K562 (cell line): ENCODE results near the gene IRAK2. TPM values are rescaled to one million over a fixed set of nuclear protein-coding genes. Genes with fewer than 3 reads are reported as not detected.
A peak's percentile ranks its signal among the peaks of the same experiment; 100 is the strongest.

ENCODE experiments used
- CAMTA2 ChIP-seq: fragments of 250-450 bp; sonication (Bioruptor Pico); conservative IDR thresholded peaks from 2 replicates; pipeline ENCODE4 v1.5.1; 2022
- CBFA2T3 ChIP-seq: fragments of 450-650 bp; IDR thresholded peaks from 2 replicates; pipeline ENCODE4 v1.6.1; 2017
- CHD4 ChIP-seq: fragments of 200-600 bp; sonication (generic); IDR thresholded peaks from 3 replicates; pipeline ENCODE4 v1.6.1; 2012; ENCODE audit warnings: low read depth, mild to moderate bottlenecking, mixed read lengths, low read length, inconsistent platforms; ENCODE audit not compliant: insufficient read depth, insufficient replicate concordance, poor library complexity, severe bottlenecking
- ELK3 ChIP-seq: fragments of 450-650 bp; formaldehyde crosslinking; IDR thresholded peaks from 2 replicates; pipeline ENCODE4 v1.4.0; 2020; ENCODE audit warnings: mild to moderate bottlenecking
- ETV5 ChIP-seq: sonication (generic); formaldehyde crosslinking; IDR thresholded peaks from 2 replicates; pipeline ENCODE4 v1.4.0; 2020; ENCODE audit warnings: low read depth, mild to moderate bottlenecking, missing genetic modification reagents
- FOS ChIP-seq: IDR thresholded peaks from 3 replicates; pipeline ENCODE4 v1.6.1; 2011; ENCODE audit not compliant: insufficient read length; ENCODE audit errors: extremely low read depth
- HIVEP1 ChIP-seq: fragments of 250-450 bp; sonication (Bioruptor Pico); IDR thresholded peaks from 2 replicates; pipeline ENCODE4 v1.4.0; 2020; ENCODE audit warnings: mild to moderate bottlenecking
- JUN ChIP-seq, 2 experiments: sonication (generic) in 1 of 2; formaldehyde crosslinking in 1 of 2; IDR thresholded peaks; 2 replicates each; pipeline versions ENCODE4 v1.6.1 to v1.8.0; 2012 to 2022; ENCODE audit warnings: borderline replicate concordance in 2 of 2, mild to moderate bottlenecking in 2 of 2, improper control_type of control experiment in 1 of 2, low read depth in 1 of 2, low read length in 1 of 2, missing genetic modification reagents in 1 of 2
- JUND ChIP-seq, 2 experiments: IDR thresholded peaks; 2 replicates in 1 of 2; 3 replicates in 1 of 2; pipeline ENCODE4 v1.6.1; 2011; ENCODE audit warnings: borderline replicate concordance in 2 of 2, low read depth in 2 of 2, low read length in 2 of 2, improper control_type of control experiment in 1 of 2, missing biosample characterization in 1 of 2, missing genetic modification characterization in 1 of 2, missing genetic modification reagents in 1 of 2
- KLF10 ChIP-seq: fragments of 250-450 bp; sonication (Bioruptor Pico); IDR thresholded peaks from 2 replicates; pipeline ENCODE4 v1.6.1; 2021; ENCODE audit warnings: matching md5 sums
- MCM2 ChIP-seq: fragments of 450-650 bp; IDR thresholded peaks from 2 replicates; pipeline ENCODE4 v1.6.1; 2017; ENCODE audit warnings: low read depth, mild to moderate bottlenecking
- NUFIP1 ChIP-seq: fragments of 450-650 bp; IDR thresholded peaks from 2 replicates; pipeline ENCODE4 v1.6.1; 2018; ENCODE audit not compliant: partially characterized antibody
- POLR2H ChIP-seq: IDR thresholded peaks from 2 replicates; pipeline ENCODE4 v1.6.1; 2016; ENCODE audit warnings: missing genetic modification characterization, low read depth, mild to moderate bottlenecking, control low read depth, missing compliant biosample characterization, moderate library complexity
- PRPF4 ChIP-seq: fragments of 200-400 bp; formaldehyde crosslinking; IDR thresholded peaks from one replicate; pipeline ENCODE4 v1.6.1; 2017; ENCODE audit warnings: low read length, low read depth, mild to moderate bottlenecking; ENCODE audit not compliant: insufficient read depth, poor library complexity, severe bottlenecking
- PTBP1 ChIP-seq: fragments of 200-400 bp; formaldehyde crosslinking; IDR thresholded peaks from 2 replicates; pipeline ENCODE4 v1.6.1; 2017; ENCODE audit warnings: low read depth, low read length
- SAFB2 ChIP-seq: fragments of 200-400 bp; formaldehyde crosslinking; IDR thresholded peaks from 2 replicates; pipeline ENCODE4 v1.6.1; 2018; ENCODE audit warnings: borderline replicate concordance, low read length, low read depth, moderate library complexity; ENCODE audit not compliant: severe bottlenecking
- SNRNP70 ChIP-seq: fragments of 200-400 bp; formaldehyde crosslinking; optimal IDR thresholded peaks from 2 replicates; pipeline ENCODE3; 2017; ENCODE audit warnings: low read depth, low read length
- SREBF1 ChIP-seq: fragments of 150-350 bp; IDR thresholded peaks from 2 replicates; pipeline ENCODE4 v1.6.1; 2014; ENCODE audit warnings: antibody characterized with exemption, low read depth, low read length, borderline replicate concordance
- ZBED1 ChIP-seq: IDR thresholded peaks from 2 replicates; pipeline ENCODE4 v1.6.1; 2014
- ZHX1 ChIP-seq: fragments of 150-350 bp; conservative IDR thresholded peaks from 2 replicates; pipeline ENCODE4 v1.6.1; 2014; ENCODE audit warnings: low read length
- ZKSCAN3 ChIP-seq: fragments of 250-450 bp; sonication (Bioruptor Pico); IDR thresholded peaks from 2 replicates; pipeline ENCODE4 v1.4.0; 2020
- ZNF143 ChIP-seq: sonication (generic); formaldehyde crosslinking; IDR thresholded peaks from 2 replicates; pipeline ENCODE4 v1.9.0; 2022; ENCODE audit warnings: mild to moderate bottlenecking, missing genetic modification reagents
- ZNF174 ChIP-seq: fragments of 250-450 bp; sonication (Bioruptor Pico); IDR thresholded peaks from 2 replicates; pipeline ENCODE4 v1.4.0; 2020; ENCODE audit warnings: mild to moderate bottlenecking
- ZNF217 ChIP-seq: sonication (generic); formaldehyde crosslinking; IDR thresholded peaks from 2 replicates; pipeline ENCODE4 v1.8.0; 2022; ENCODE audit warnings: mild to moderate bottlenecking, missing genetic modification reagents
- ZNF830 ChIP-seq: fragments of 250-450 bp; sonication (Bioruptor Pico); IDR thresholded peaks from 2 replicates; pipeline ENCODE4 v1.5.0; 2021; ENCODE audit warnings: mild to moderate bottlenecking
- polyA plus RNA-seq, 8 experiments: library from polyadenylated mRNA; depleted of rRNA in 4 of 8; stranded (reverse) in 5 of 8; unstranded in 3 of 8; fragments of >200 nt; fragmentation: Nextera tagmentation in 2 of 8; fragmentation: Illumina TruSeq in 1 of 8; extraction: Ambion mirVana in 2 of 8; extraction: Trizol in 1 of 8; gene quantifications; 2 replicates each; pipeline versions ENCODE4 v1.2.1 to v1.2.3, GENCODE V29; 2011 to 2014; ENCODE audit warnings: inconsistent platforms in 1 of 8, missing spikeins in 1 of 8
- total RNA-seq, 7 experiments: library from RNA; depleted of rRNA in 6 of 7; stranded (reverse); fragments of >200 nt in 6 of 7; fragmentation: Illumina TruSeq in 2 of 7; extraction: Trizol in 2 of 7; gene quantifications; 2 replicates each; pipeline versions ENCODE4 v1.2.1 to v1.2.3, GENCODE V29; 2011 to 2021; ENCODE audit warnings: low replicate concordance in 1 of 7

Gene IRAK2
- total and polyA plus RNA-seq, 9 of the 15 experiments (the other 6 are each of a cell fraction or from before 2014, with no cell fraction given): 0.42 to 4.4 (median 2.7) TPM

GRCh38 chr3:10142707-10143560 is 21.8 kb upstream of the IRAK2 start (continued):
- no peak for TF ChIP-seq CHD4
- TF ChIP-seq HIVEP1 (CRISPR knock-in tag): no peak
- no peak for TF ChIP-seq ELK3 (CRISPR knock-in tag)
- TF ChIP-seq SAFB2: no peak
- no peak for TF ChIP-seq SREBF1
- TF ChIP-seq PRPF4: no peak
- no peak for TF ChIP-seq FOS
- no peak for TF ChIP-seq ZNF830 (CRISPR knock-in tag)
- TF ChIP-seq JUND (IDR thresholded peaks at IDR 0.05; ENCODE audit: borderline replicate concordance, low read depth, low read length): peak; percentile 41; the same call in 1 of the 2 replicates
- TF ChIP-seq JUND (tag; IDR thresholded peaks at IDR 0.05; ENCODE audit: borderline replicate concordance, low read depth, low read length): no peak
- TF ChIP-seq ZHX1: no peak
- no peak for TF ChIP-seq KLF10 (CRISPR knock-in tag)
- TF ChIP-seq CAMTA2 (CRISPR knock-in tag): no peak
- no peak for TF ChIP-seq ZNF174 (CRISPR knock-in tag)
- TF ChIP-seq JUN (IDR thresholded peaks at IDR 0.05; ENCODE audit: borderline replicate concordance, low read depth, low read length): no peak
- TF ChIP-seq JUN (CRISPR knock-in tag; IDR thresholded peaks at IDR 0.05; ENCODE audit: borderline replicate concordance): 0 out of 2 replicates have a peak, but pooled peaks have one; percentile 27
- no peak for TF ChIP-seq NUFIP1
- TF ChIP-seq ZNF217: no peak
- TF ChIP-seq ZKSCAN3 (CRISPR knock-in tag): no peak
- TF ChIP-seq SNRNP70: no peak
- no peak for TF ChIP-seq MCM2
- TF ChIP-seq POLR2H (tag): peak; percentile 80
- TF ChIP-seq PTBP1: no peak
- peak; percentile 35 for TF ChIP-seq CBFA2T3
- no peak for TF ChIP-seq ZBED1
- TF ChIP-seq ETV5 (CRISPR knock-in tag): no peak
- no peak for TF ChIP-seq ZNF143 (CRISPR knock-in tag)
